GM12865 (cell line): ENCODE data around the gene CAPN2.

Source experiments
- DNase-seq: peaks from one replicate; pipeline ENCODE4 v3.0.0; 2010; ENCODE audit warnings: low read depth
- H3K4me3 ChIP-seq: 2 replicates; pipeline ENCODE4 v1.5.1; 2011; ENCODE audit warnings: mild to moderate bottlenecking, low read depth, low read length, control low read depth
- TF ChIP-seq, protein P1 (sequence below): IDR thresholded peaks from 2 replicates; pipeline ENCODE4 v1.5.1; 2011; ENCODE audit warnings: low read length, control low read depth, low read depth, inconsistent platforms; ENCODE audit not compliant: insufficient read depth; ENCODE audit errors: missing control alignments

CAPN2 gene

GRCh38 chr1:223820971-223821370 is 108.6 kb downstream of the CAPN2 start:
- H3K4me3 ChIP-seq = no peak overlapping the region
- DNase-seq = no peak
- TF ChIP-seq, protein P1, sequence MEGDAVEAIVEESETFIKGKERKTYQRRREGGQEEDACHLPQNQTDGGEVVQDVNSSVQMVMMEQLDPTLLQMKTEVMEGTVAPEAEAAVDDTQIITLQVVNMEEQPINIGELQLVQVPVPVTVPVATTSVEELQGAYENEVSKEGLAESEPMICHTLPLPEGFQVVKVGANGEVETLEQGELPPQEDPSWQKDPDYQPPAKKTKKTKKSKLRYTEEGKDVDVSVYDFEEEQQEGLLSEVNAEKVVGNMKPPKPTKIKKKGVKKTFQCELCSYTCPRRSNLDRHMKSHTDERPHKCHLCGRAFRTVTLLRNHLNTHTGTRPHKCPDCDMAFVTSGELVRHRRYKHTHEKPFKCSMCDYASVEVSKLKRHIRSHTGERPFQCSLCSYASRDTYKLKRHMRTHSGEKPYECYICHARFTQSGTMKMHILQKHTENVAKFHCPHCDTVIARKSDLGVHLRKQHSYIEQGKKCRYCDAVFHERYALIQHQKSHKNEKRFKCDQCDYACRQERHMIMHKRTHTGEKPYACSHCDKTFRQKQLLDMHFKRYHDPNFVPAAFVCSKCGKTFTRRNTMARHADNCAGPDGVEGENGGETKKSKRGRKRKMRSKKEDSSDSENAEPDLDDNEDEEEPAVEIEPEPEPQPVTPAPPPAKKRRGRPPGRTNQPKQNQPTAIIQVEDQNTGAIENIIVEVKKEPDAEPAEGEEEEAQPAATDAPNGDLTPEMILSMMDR = no peak

DNA sequence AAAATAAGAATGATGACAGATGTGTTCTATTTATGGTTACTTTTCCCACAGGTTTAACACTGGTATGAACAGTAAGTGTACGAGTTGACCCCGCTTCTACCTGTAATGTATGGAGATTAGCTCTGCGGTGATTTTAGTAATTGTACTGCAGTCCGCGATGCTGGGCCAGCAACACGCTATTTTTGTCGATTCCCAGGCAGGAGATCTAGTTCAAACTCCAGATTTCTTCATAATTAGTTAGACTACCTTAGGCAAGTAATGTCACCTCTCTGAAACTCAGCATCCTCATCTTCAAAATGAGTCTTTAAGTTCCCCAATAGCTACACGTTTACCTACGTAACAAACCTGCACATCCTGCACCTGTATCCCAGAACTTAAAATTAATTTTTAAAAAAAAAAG is 111.9 kb downstream of the CAPN2 start:
- TF ChIP-seq, protein P1 = no peak
- no peak overlapping the region for H3K4me3 ChIP-seq
- no peak for DNase-seq

- TF ChIP-seq, protein P1 = no peak
- no peak overlapping the region for H3K4me3 ChIP-seq
- DNase-seq = no peak
These were observed 112.4 kb downstream of the CAPN2 start for GRCh38 chr1:223824712-223825111.
